CD4-positive, alpha-beta T cell (primary cell): Measurements from ENCODE around the gene SLC25A33. TPM values are rescaled to one million over a fixed set of nuclear protein-coding genes. Genes with fewer than 3 reads are reported as not detected.

Source experiments
- ATAC-seq: fragments of 200-7000 bp; cut with Tn5 transposase; one replicate; pipeline ENCODE4 v1.10.0; 2022; ENCODE audit warnings: mild to moderate bottlenecking; ENCODE audit not compliant: poor library complexity
- CTCF ChIA-PET: fragments of 350-600 bp; sonication (Branson Sonifier 250); formaldehyde crosslinking; loops from one replicate; lab custom pipeline; 2021; ENCODE audit warnings: antibody characterized with exemption, inconsistent platforms; lab: Charles Lee
- POLR2A ChIA-PET: fragments of 350-600 bp; sonication (Branson Sonifier 250); formaldehyde crosslinking; loops from one replicate; lab custom pipeline; 2021; ENCODE audit warnings: antibody characterized with exemption, inconsistent platforms; lab: Charles Lee
- DNase-seq, 14 experiments: peaks; one replicate each; pipeline ENCODE4 v3.0.0-alpha.2; 2013 to 2020; ENCODE audit warnings: mixed read lengths in 2 of 14
- H3K27ac ChIP-seq, 2 donors: one replicate each; pipeline versions ENCODE4 v1.5.1 to v1.7.0; 2013; ENCODE audit warnings: low read length in 2 of 2, low read depth in 1 of 2, mild to moderate bottlenecking in 1 of 2
- H3K27me3 ChIP-seq, 2 experiments: 1 replicate in 1 of 2; 2 replicates in 1 of 2; pipeline versions ENCODE4 v1.6.1 to v1.7.0; 2013; ENCODE audit warnings: low read length in 2 of 2, control low read depth in 1 of 2, mild to moderate bottlenecking in 1 of 2, moderate library complexity in 1 of 2; ENCODE audit not compliant: insufficient read depth in 2 of 2, control insufficient read depth in 1 of 2
- H3K36me3 ChIP-seq: one replicate; pipeline ENCODE4 v1.6.1; 2013; ENCODE audit warnings: low read length, control low read depth; ENCODE audit not compliant: insufficient read depth
- H3K4me1 ChIP-seq: one replicate; pipeline ENCODE4 v1.6.1; 2013; ENCODE audit warnings: low read length, control low read depth; ENCODE audit not compliant: insufficient read depth
- H3K4me3 ChIP-seq: one replicate; pipeline ENCODE4 v1.5.1; 2013; ENCODE audit warnings: mild to moderate bottlenecking, low read length, moderate library complexity
- H3K9me3 ChIP-seq, 2 experiments: 1 replicate in 1 of 2; 2 replicates in 1 of 2; pipeline versions ENCODE4 v1.6.1 to v1.7.0; 2013; ENCODE audit warnings: low read length in 2 of 2, mild to moderate bottlenecking in 2 of 2, control low read depth in 1 of 2, moderate library complexity in 1 of 2; ENCODE audit not compliant: control insufficient read depth in 1 of 2, insufficient read depth in 1 of 2
- H3K27ac Mint-ChIP-seq: one replicate; pipeline ENCODE4 v1.8.0; 2020; ENCODE audit warnings: mixed read lengths
- H3K27me3 Mint-ChIP-seq: one replicate; pipeline ENCODE4 v1.8.0; 2021; ENCODE audit warnings: mixed read lengths
- H3K36me3 Mint-ChIP-seq: one replicate; pipeline ENCODE4 v1.8.0; 2021; ENCODE audit warnings: low read depth, mixed read lengths
- H3K4me1 Mint-ChIP-seq: one replicate; pipeline ENCODE4 v1.8.0; 2021; ENCODE audit warnings: low read depth, mixed read lengths
- H3K4me3 Mint-ChIP-seq: one replicate; pipeline ENCODE4 v1.8.0; 2020; ENCODE audit warnings: mild to moderate bottlenecking, mixed read lengths
- H3K9me3 Mint-ChIP-seq: one replicate; pipeline ENCODE4 v1.8.0; 2020; ENCODE audit warnings: mixed read lengths
- intact Hi-C, 2 experiments: fragments of 100-400 bp; cut with DNase I in 1 of 2; cut with micrococcal nuclease in 1 of 2; formaldehyde crosslinking; loops; one replicate each; pipeline versions ENCODE4 v1.15.1 to v1.9.0; 2023 to 2025; cut with DNase I, micrococcal nuclease
- polyA plus RNA-seq, 2 donors: library from polyadenylated mRNA; unstranded; fragments of 120-200 nt; gene quantifications; one replicate each; pipeline ENCODE4 v1.2.1, GENCODE V29; 2013
- total RNA-seq, 174 experiments: library from RNA in 2 of 174; stranded (reverse) in 2 of 174; gene quantifications; one replicate each; pipeline ENCODE4 v1.2.3 and lab custom pipeline; 2021 to 2026
- TF ChIP-seq, protein P1 (sequence below): fragments of 200-600 bp; IDR thresholded peaks from one replicate; pipeline ENCODE4 v1.8.0; 2022; ENCODE audit warnings: antibody characterized with exemption, mild to moderate bottlenecking

The SLC25A33 gene, protein sequence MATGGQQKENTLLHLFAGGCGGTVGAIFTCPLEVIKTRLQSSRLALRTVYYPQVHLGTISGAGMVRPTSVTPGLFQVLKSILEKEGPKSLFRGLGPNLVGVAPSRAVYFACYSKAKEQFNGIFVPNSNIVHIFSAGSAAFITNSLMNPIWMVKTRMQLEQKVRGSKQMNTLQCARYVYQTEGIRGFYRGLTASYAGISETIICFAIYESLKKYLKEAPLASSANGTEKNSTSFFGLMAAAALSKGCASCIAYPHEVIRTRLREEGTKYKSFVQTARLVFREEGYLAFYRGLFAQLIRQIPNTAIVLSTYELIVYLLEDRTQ
- total RNA-seq (1 to 10 TPM; 5.9 to 6.6 TPM), total RNA-seq (lab: John Stamatoyannopoulos, UW) (3.5 to 80.3 (median 12.4) reads per million in 172 experiments)
- 3.0 TPM for polyA plus RNA-seq (2013, experiment 1 of 2)
- 2.4 TPM for polyA plus RNA-seq (2013, experiment 2 of 2)

DNA sequence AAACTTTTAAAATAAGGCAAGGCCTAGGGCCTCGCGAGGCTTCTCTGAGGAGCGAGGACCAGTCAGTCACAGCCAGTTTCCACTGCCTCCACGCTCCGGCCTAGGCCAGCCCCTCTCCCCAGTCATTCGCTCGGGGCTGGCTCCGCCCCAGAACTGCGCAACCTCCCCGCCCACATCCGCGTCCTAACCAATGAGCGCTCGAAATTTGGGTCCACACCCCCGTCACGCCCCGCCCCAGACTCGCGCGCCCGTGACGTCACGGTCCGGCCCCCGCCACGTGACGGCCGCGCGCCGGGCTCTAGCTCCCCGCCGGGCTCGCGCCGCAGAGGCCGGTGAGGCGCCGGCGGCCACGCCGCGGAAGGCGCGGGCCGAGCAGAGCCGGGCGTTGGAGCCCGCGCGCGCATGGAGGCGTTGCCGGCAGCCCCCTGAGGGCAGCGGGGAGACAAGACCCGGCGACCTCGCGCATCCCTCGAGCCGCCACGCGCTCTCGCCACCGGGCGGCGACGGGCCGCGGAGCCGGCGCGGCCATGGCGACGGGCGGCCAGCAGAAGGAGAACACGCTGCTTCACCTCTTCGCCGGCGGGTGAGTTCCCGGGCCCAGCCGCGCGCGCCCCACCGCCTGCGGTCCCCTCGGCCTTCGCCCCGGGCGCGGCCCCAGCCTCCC, at the start of gene SLC25A33:
Gene SLC25A33, plus strand, starts transcription at position 301 of the 664 bp plus-strand sequence. Its CDS starts 227 bp downstream, at position 528.
- H3K4me1 Mint-ChIP-seq = peaks cover 33% of the 10 kb centered on the region
- peaks cover 33% of the 10 kb centered on the region for H3K4me1 ChIP-seq
- H3K27me3 ChIP-seq = no peaks in the 10 kb centered on the region
- H3K4me3 Mint-ChIP-seq = peak within 1 kb of the TSS; percentile 91
- POLR2A ChIA-PET = interaction anchor here (1.0 to 1.6 kb wide), 4 partner anchors 20 to 1561 kb away, joined by 4 to 6 read pairs (median 4); partner anchors contain the start of gene EXOSC10
- no peaks in the 10 kb centered on the region for H3K27me3 Mint-ChIP-seq
- CTCF ChIA-PET = interaction anchor here (0.6 to 1.2 kb wide), 2 partner anchors 20 to 49 kb away, joined by 3 to 4 read pairs; no protein-coding TSS in a partner anchor
- H3K27ac ChIP-seq = peak within 1 kb of the TSS in 1 of 2 donors; percentile 69
- H3K27ac Mint-ChIP-seq = peak within 1 kb of the TSS; percentile 90
- DNase-seq (peak; percentile 92 to 98 (median 95)), ATAC-seq (peak; percentile 97)
- H3K36me3 ChIP-seq = no peaks in the 10 kb centered on the region
- no peaks in the 10 kb centered on the region for H3K9me3 ChIP-seq
- H3K4me3 ChIP-seq = peak within 1 kb of the TSS; percentile 70
- H3K36me3 Mint-ChIP-seq = no peaks in the 10 kb centered on the region
- H3K9me3 Mint-ChIP-seq = no peaks in the 10 kb centered on the region
- TF ChIP-seq, protein P1, sequence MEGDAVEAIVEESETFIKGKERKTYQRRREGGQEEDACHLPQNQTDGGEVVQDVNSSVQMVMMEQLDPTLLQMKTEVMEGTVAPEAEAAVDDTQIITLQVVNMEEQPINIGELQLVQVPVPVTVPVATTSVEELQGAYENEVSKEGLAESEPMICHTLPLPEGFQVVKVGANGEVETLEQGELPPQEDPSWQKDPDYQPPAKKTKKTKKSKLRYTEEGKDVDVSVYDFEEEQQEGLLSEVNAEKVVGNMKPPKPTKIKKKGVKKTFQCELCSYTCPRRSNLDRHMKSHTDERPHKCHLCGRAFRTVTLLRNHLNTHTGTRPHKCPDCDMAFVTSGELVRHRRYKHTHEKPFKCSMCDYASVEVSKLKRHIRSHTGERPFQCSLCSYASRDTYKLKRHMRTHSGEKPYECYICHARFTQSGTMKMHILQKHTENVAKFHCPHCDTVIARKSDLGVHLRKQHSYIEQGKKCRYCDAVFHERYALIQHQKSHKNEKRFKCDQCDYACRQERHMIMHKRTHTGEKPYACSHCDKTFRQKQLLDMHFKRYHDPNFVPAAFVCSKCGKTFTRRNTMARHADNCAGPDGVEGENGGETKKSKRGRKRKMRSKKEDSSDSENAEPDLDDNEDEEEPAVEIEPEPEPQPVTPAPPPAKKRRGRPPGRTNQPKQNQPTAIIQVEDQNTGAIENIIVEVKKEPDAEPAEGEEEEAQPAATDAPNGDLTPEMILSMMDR = no peak
- intact Hi-C loops = loop anchor here in 1 of 2 experiments (1.0 to 5.0 kb wide), 2 partner anchors 49 to 307 kb away; partner anchors contain the start of genes H6PD and TMEM201

- Mint-ChIP-seq H3K36me3 (no peaks in the 10 kb centered on the region), H3K9me3 (no peaks in the 10 kb centered on the region), H3K27me3 (peaks cover 12% of the 10 kb centered on the region), H3K27ac (no peak overlapping the region), H3K4me3 (no peak overlapping the region), H3K4me1 (peaks cover 6% of the 10 kb centered on the region)
- ChIA-PET POLR2A (interaction anchor here (0.6 to 1.8 kb wide), 4 partner anchors 202 to 256 kb away, joined by 3 to 8 read pairs (median 3); partner anchors contain the start of gene H6PD), CTCF (interaction anchor here (0.6 to 2.9 kb wide), 13 partner anchors 18 to 380 kb away, joined by 3 to 38 read pairs (median 4); no protein-coding TSS in a partner anchor)
- Histone ChIP-seq H3K4me1 (peaks cover 13% of the 10 kb centered on the region), H3K4me3 (no peak overlapping the region), H3K9me3 (no peaks in the 10 kb centered on the region), H3K27me3 (no peaks in the 10 kb centered on the region), H3K27ac (no peak overlapping the region), H3K36me3 (no peaks in the 10 kb centered on the region)
- DNase-seq (peak; percentile 65 to 91 (median 79)), ATAC-seq (peak; percentile 65)
- intact Hi-C loops = loop anchor here (1.0 to 5.0 kb wide), 9 partner anchors 64 to 937 kb away; no protein-coding TSS in a partner anchor
- TF ChIP-seq, protein P1 = peak; percentile 85
Observed at GRCh38 chr1:9490605-9491339, 48.5 kb upstream of the SLC25A33 start.
